Endothelial cell of umbilical vein (primary cell): ENCODE results near the gene RNF19B. TPM values are rescaled to one million over a fixed set of nuclear protein-coding genes. Genes with fewer than 3 reads are reported as not detected.

Experiments
- BruUV-seq: library from RNA; stranded (reverse); fragments of 400-500 nt; replicated peaks from 2 replicates; lab custom pipeline; 2021; lab: Mats Ljungman, UMichigan
- CTCF ChIA-PET: fragments of 300-600, 350-600 bp; sonication (Branson Sonifier 250); formaldehyde crosslinking; loops from one replicate; lab custom pipeline; 2021; ENCODE audit warnings: antibody characterized with exemption, inconsistent platforms; lab: Charles Lee
- POLR2A ChIA-PET: fragments of 300-600, 350-600 bp; sonication (Branson Sonifier 250); formaldehyde crosslinking; loops from one replicate; lab custom pipeline; 2021; ENCODE audit warnings: antibody characterized with exemption, inconsistent platforms; lab: Charles Lee
- DNase-seq: peaks from one replicate; pipeline ENCODE4 v3.0.0-alpha.2; 2011; ENCODE audit warnings: low read depth, low spot score
- FAIRE-seq: peaks from 2 replicates; lab custom pipeline; 2011; peaks lifted over from hg19 to GRCh38; lab: Jason Lieb, UNC
- H2AFZ ChIP-seq: 2 replicates; pipeline ENCODE4 v1.6.0; 2012; ENCODE audit warnings: low read depth, low read length, control low read depth, inconsistent platforms
- H3K27ac ChIP-seq: 2 replicates; pipeline ENCODE4 v1.5.1; 2011; ENCODE audit warnings: low read depth, mild to moderate bottlenecking, control low read depth, low read length, moderate library complexity; ENCODE audit not compliant: insufficient read depth
- H3K27me3 ChIP-seq, 2 experiments: 2 replicates each; pipeline versions ENCODE4 v1.6.0 to v1.6.1; 2011; ENCODE audit warnings: low read length in 2 of 2, mixed read lengths in 1 of 2; ENCODE audit not compliant: control insufficient read depth in 2 of 2, insufficient read depth in 2 of 2
- H3K36me3 ChIP-seq, 2 experiments: 2 replicates in 1 of 2; 3 replicates in 1 of 2; pipeline ENCODE4 v1.5.1; 2011; ENCODE audit warnings: low read length in 2 of 2, mild to moderate bottlenecking in 1 of 2, moderate library complexity in 1 of 2; ENCODE audit not compliant: control insufficient read depth in 2 of 2, insufficient read depth in 2 of 2; ENCODE audit errors: extremely low read depth in 1 of 2
- H3K4me1 ChIP-seq: 3 replicates; pipeline ENCODE4 v1.5.1; 2011; ENCODE audit warnings: mild to moderate bottlenecking, low read length; ENCODE audit not compliant: control insufficient read depth, insufficient read depth; ENCODE audit errors: extremely low read depth
- H3K4me2 ChIP-seq: 2 replicates; pipeline ENCODE4 v1.6.1; 2011; ENCODE audit warnings: low read length, control low read depth, mixed read lengths; ENCODE audit not compliant: insufficient read depth
- H3K4me3 ChIP-seq, 3 experiments: fragments of 200-600 bp in 1 of 3; sonication (generic), shearing (Covaris generic) in 1 of 3; replicated peaks in 1 of 3; 2 replicates each; pipeline ENCODE4 v1.5.1; 2011 to 2016; ENCODE audit warnings: control low read depth in 3 of 3, low read length in 3 of 3, mild to moderate bottlenecking in 2 of 3, inconsistent platforms in 1 of 3, low read depth in 1 of 3, moderate library complexity in 1 of 3; ENCODE audit not compliant: insufficient read depth in 1 of 3
- H3K79me2 ChIP-seq: 2 replicates; pipeline ENCODE4 v1.6.0; 2012; ENCODE audit warnings: low read length, inconsistent platforms; ENCODE audit not compliant: control insufficient read depth, insufficient read depth
- H3K9ac ChIP-seq: replicated peaks from 2 replicates; pipeline ENCODE3; 2011; ENCODE audit warnings: low read length, control low read depth; ENCODE audit not compliant: insufficient read depth; ENCODE audit errors: extremely low read depth
- H3K9me1 ChIP-seq: replicated peaks from 3 replicates; pipeline ENCODE4 v1.6.0; 2011; ENCODE audit warnings: mild to moderate bottlenecking, low read length; ENCODE audit not compliant: control insufficient read depth, insufficient read depth; ENCODE audit errors: extremely low read depth
- H3K9me3 ChIP-seq: replicated peaks from 2 replicates; pipeline ENCODE4 v1.5.1; 2012; ENCODE audit warnings: low read length, inconsistent platforms; ENCODE audit not compliant: control insufficient read depth, insufficient read depth
- H4K20me1 ChIP-seq: replicated peaks from 2 replicates; pipeline ENCODE3; 2011; ENCODE audit warnings: mild to moderate bottlenecking, low read length; ENCODE audit not compliant: control insufficient read depth, insufficient read depth; ENCODE audit errors: extremely low read depth
- EZH2 ChIP-seq: IDR thresholded peaks from 2 replicates; pipeline ENCODE4 v1.6.1; 2012; ENCODE audit warnings: borderline replicate concordance, low read depth, mild to moderate bottlenecking, moderate library complexity, low read length, inconsistent platforms; ENCODE audit not compliant: severe bottlenecking
- FOS ChIP-seq: IDR thresholded peaks from 2 replicates; pipeline ENCODE4 v1.6.1; 2011; ENCODE audit warnings: mild to moderate bottlenecking, low read length, moderate library complexity, borderline replicate concordance; ENCODE audit not compliant: insufficient read depth
- GATA2 ChIP-seq: IDR thresholded peaks from 2 replicates; pipeline ENCODE4 v1.7.0; 2011; ENCODE audit warnings: low read depth, mild to moderate bottlenecking, moderate library complexity, mixed read lengths, low read length; ENCODE audit not compliant: insufficient read length, insufficient read depth
- JUN ChIP-seq: IDR thresholded peaks from 2 replicates; pipeline ENCODE4 v1.6.1; 2011; ENCODE audit warnings: borderline replicate concordance, low read depth; ENCODE audit not compliant: insufficient read length, insufficient read depth
- MYC ChIP-seq: IDR thresholded peaks from one replicate; pipeline ENCODE4 v1.6.1; 2011; ENCODE audit warnings: mild to moderate bottlenecking, low read depth, low read length
- POLR2A ChIP-seq: IDR thresholded peaks from 2 replicates; pipeline ENCODE4 v1.6.1; 2012; ENCODE audit warnings: low read depth, mild to moderate bottlenecking, control low read depth, low read length
- POLR2AphosphoS5 ChIP-seq: IDR thresholded peaks from 2 replicates; pipeline ENCODE4 v1.6.1; 2012; ENCODE audit warnings: low read depth, mild to moderate bottlenecking, control low read depth, low read length, moderate library complexity; ENCODE audit not compliant: insufficient read depth
- dilution Hi-C: fragments of 300-500 bp; cut with MboI; formaldehyde crosslinking; loops from one replicate; pipeline ENCODE4 v1.15.0; 2019; ENCODE audit warnings: low sequenced_read_pairs; ENCODE audit not compliant: extremely low pct_ligation_motif_present
- intact Hi-C: fragments of 100-400 bp; cut with micrococcal nuclease; formaldehyde crosslinking; loops from one replicate; pipeline ENCODE4 v1.10.0; 2022
- polyA plus RNA-seq, 4 experiments: library from polyadenylated mRNA; depleted of rRNA in 3 of 4; stranded (reverse) in 3 of 4; unstranded in 1 of 4; fragments of >200 nt; gene quantifications; 2 replicates each; pipeline versions ENCODE4 v1.2.1 to v1.2.3, GENCODE V29; 2011 to 2012; ENCODE audit warnings: missing spikeins in 1 of 4
- total RNA-seq: library from RNA; stranded (reverse); gene quantifications from 2 replicates; pipeline ENCODE4 v1.2.3, GENCODE V29; 2021
- TF ChIP-seq, protein P1 (sequence below), 2 donors: IDR thresholded peaks; 1 replicate in 1 of 2; 2 replicates in 1 of 2; pipeline ENCODE4 v1.5.1; 2011; ENCODE audit warnings: low read length in 2 of 2, mild to moderate bottlenecking in 2 of 2, moderate library complexity in 2 of 2, control low read depth in 1 of 2, inconsistent platforms in 1 of 2, low read depth in 1 of 2; ENCODE audit not compliant: insufficient read depth in 1 of 2; ENCODE audit errors: extremely low read depth in 1 of 2
- TF ChIP-seq, protein P2 (sequence below): IDR thresholded peaks from 2 replicates; pipeline ENCODE4 v1.6.1; 2011; ENCODE audit not compliant: insufficient read depth, insufficient read length

Gene RNF19B
- total and polyA plus RNA-seq, 2 donors (not counting 3 experiments of a cell fraction or from before 2014, with no cell fraction given): 19.2 to 25.6 TPM

DNA sequence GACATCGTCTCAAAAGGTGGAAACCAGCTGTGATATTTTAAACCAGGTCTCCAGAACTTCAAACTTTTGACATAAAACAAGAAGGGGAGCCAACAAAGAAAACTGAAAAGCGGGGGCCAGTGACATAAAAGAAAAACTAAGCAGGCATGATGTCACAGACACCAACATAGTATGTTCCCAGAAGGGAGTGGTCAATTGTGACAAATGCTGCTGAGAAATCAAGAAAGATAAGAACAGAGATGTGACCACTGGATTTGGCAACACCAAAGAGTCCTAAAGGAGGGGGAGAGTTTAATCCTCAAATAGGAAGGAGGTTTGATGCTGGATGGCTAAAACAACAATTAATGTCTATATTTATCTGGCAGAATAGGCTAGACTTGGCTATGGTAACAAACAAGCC lies 2.3 kb upstream of the RNF19B start:
- no peak overlapping the region for H3K9ac ChIP-seq
- CTCF ChIA-PET: interaction anchor here (1.2 to 1.3 kb wide), 2 partner anchors 33 to 40 kb away, joined by 4 to 6 read pairs; no protein-coding TSS in a partner anchor
- no peaks in the 10 kb centered on the region for H4K20me1 ChIP-seq
- dilution Hi-C loops: no loop called here
- DNase-seq: no peak
- no peak for FAIRE-seq
- no peaks in the 10 kb centered on the region for H3K27me3 ChIP-seq
- H3K4me1 ChIP-seq: peaks cover 12% of the 10 kb centered on the region
- peaks cover 21% of the 10 kb centered on the region for H3K79me2 ChIP-seq
- H3K4me3 ChIP-seq: no peak overlapping the region
- H3K9me3 ChIP-seq: no peaks in the 10 kb centered on the region
- POLR2A ChIA-PET: no interaction called here
- H3K27ac ChIP-seq: no peak overlapping the region
- H3K4me2 ChIP-seq: no peak overlapping the region
- intact Hi-C loops: no loop called here
- no peak overlapping the region for H2AFZ ChIP-seq
- BruUV-seq: no TSS peak
- TF ChIP-seq, protein P1, sequence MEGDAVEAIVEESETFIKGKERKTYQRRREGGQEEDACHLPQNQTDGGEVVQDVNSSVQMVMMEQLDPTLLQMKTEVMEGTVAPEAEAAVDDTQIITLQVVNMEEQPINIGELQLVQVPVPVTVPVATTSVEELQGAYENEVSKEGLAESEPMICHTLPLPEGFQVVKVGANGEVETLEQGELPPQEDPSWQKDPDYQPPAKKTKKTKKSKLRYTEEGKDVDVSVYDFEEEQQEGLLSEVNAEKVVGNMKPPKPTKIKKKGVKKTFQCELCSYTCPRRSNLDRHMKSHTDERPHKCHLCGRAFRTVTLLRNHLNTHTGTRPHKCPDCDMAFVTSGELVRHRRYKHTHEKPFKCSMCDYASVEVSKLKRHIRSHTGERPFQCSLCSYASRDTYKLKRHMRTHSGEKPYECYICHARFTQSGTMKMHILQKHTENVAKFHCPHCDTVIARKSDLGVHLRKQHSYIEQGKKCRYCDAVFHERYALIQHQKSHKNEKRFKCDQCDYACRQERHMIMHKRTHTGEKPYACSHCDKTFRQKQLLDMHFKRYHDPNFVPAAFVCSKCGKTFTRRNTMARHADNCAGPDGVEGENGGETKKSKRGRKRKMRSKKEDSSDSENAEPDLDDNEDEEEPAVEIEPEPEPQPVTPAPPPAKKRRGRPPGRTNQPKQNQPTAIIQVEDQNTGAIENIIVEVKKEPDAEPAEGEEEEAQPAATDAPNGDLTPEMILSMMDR (IDR thresholded peaks at IDR 0.05; ENCODE audit: extremely low read depth in 1 of 2, insufficient read depth in 1 of 2, low read depth in 1 of 2, low read length in 2 of 2): no peak
- no peak for TF ChIP-seq JUN
- TF ChIP-seq, protein P2, sequence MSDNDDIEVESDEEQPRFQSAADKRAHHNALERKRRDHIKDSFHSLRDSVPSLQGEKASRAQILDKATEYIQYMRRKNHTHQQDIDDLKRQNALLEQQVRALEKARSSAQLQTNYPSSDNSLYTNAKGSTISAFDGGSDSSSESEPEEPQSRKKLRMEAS: no peak
- no peak for TF ChIP-seq GATA2
- TF ChIP-seq FOS: no peak
- TF ChIP-seq MYC: no peak
- no peak for TF ChIP-seq POLR2A
- TF ChIP-seq POLR2AphosphoS5: no peak
- TF ChIP-seq EZH2: no peak
- no peaks in the 10 kb centered on the region for H3K36me3 ChIP-seq
- no peaks in the 10 kb centered on the region for H3K9me1 ChIP-seq
